GM23338 (cell line): ENCODE data around the gene PBXIP1. TPM values are rescaled to one million over a fixed set of nuclear protein-coding genes. Genes with fewer than 3 reads are reported as not detected.

Experiments used
- ATAC-seq: fragments of 200-7000 bp; cut with Tn5 transposase; 3 replicates; pipeline ENCODE4 v1.9.1; 2020
- DNase-seq: peaks from one replicate; pipeline ENCODE4 v3.0.0-alpha.2; 2015; ENCODE audit warnings: low spot score
- H2AFZ ChIP-seq: fragments of 200-600 bp; sonication (generic); 2 replicates; pipeline ENCODE4 v1.8.0; 2016; ENCODE audit warnings: antibody characterized with exemption, mild to moderate bottlenecking, moderate library complexity
- H3F3A ChIP-seq: fragments of 200-600 bp; sonication (generic); replicated peaks from 2 replicates; pipeline ENCODE4 v1.8.0; 2017; ENCODE audit warnings: antibody characterized with exemption, mixed run types, low read depth
- H3K27ac ChIP-seq: fragments of 200-600 bp; sonication (generic); 2 replicates; pipeline ENCODE4 v1.6.1; 2016; ENCODE audit warnings: low read depth
- H3K27me3 ChIP-seq: fragments of 200-600 bp; sonication (generic); 2 replicates; pipeline ENCODE4 v1.8.0; 2016; ENCODE audit warnings: mild to moderate bottlenecking, mixed run types, moderate library complexity; ENCODE audit not compliant: insufficient read depth
- H3K36me3 ChIP-seq: fragments of 200-600 bp; sonication (generic); 2 replicates; pipeline ENCODE4 v1.8.0; 2016; ENCODE audit warnings: mild to moderate bottlenecking; ENCODE audit not compliant: insufficient read depth
- H3K4me1 ChIP-seq: fragments of 200-600 bp; sonication (generic); 2 replicates; pipeline ENCODE4 v1.8.0; 2016; ENCODE audit warnings: mild to moderate bottlenecking, moderate library complexity; ENCODE audit not compliant: insufficient read depth
- H3K4me2 ChIP-seq: fragments of 200-600 bp; sonication (generic); 2 replicates; pipeline ENCODE4 v1.7.1; 2017; ENCODE audit warnings: mixed run types
- H3K4me3 ChIP-seq: fragments of 200-600 bp; sonication (generic); 2 replicates; pipeline ENCODE4 v1.6.1; 2016; ENCODE audit warnings: mixed run types
- H3K79me2 ChIP-seq: fragments of 200-600 bp; sonication (generic); replicated peaks from 2 replicates; pipeline ENCODE4 v1.8.0; 2017; ENCODE audit warnings: mild to moderate bottlenecking; ENCODE audit not compliant: insufficient read depth
- H3K9me2 ChIP-seq: fragments of 200-600 bp; sonication (generic); 2 replicates; pipeline ENCODE4 v1.8.0; 2017; ENCODE audit not compliant: insufficient read depth
- H4K20me1 ChIP-seq: fragments of 200-600 bp; sonication (generic); replicated peaks from 2 replicates; pipeline ENCODE4 v1.8.0; 2017; ENCODE audit warnings: mild to moderate bottlenecking; ENCODE audit not compliant: insufficient read depth
- H3K27ac Mint-ChIP-seq: 2 replicates; pipeline ENCODE4 v1.8.0; 2020; ENCODE audit warnings: inconsistent platforms, mild to moderate bottlenecking, moderate library complexity, mixed read lengths
- H3K27me3 Mint-ChIP-seq: 3 replicates; pipeline ENCODE4 v1.8.0; 2022; ENCODE audit warnings: low read depth, mild to moderate bottlenecking, moderate library complexity, mixed read lengths, inconsistent platforms; ENCODE audit not compliant: insufficient read depth, poor library complexity
- H3K36me3 Mint-ChIP-seq: 3 replicates; pipeline ENCODE4 v1.8.0; 2021; ENCODE audit warnings: low read depth, mild to moderate bottlenecking, inconsistent platforms, moderate library complexity, mixed read lengths
- H3K4me1 Mint-ChIP-seq: 3 replicates; pipeline ENCODE4 v1.8.0; 2020; ENCODE audit warnings: mild to moderate bottlenecking, inconsistent platforms, mixed read lengths
- H3K4me3 Mint-ChIP-seq: 3 replicates; pipeline ENCODE4 v1.8.0; 2021; ENCODE audit warnings: moderate library complexity, mild to moderate bottlenecking, inconsistent platforms, mixed read lengths
- H3K9me3 Mint-ChIP-seq: 3 replicates; pipeline ENCODE4 v1.8.0; 2020; ENCODE audit warnings: moderate library complexity, mild to moderate bottlenecking, inconsistent platforms, mixed read lengths
- CREB1 ChIP-seq: fragments of 250-450 bp; sonication (Bioruptor Pico); IDR thresholded peaks from 2 replicates; pipeline ENCODE4 v1.5.0; 2020; ENCODE audit warnings: low read depth, mild to moderate bottlenecking, moderate library complexity
- EZH2 ChIP-seq: fragments of 200-600 bp; sonication (generic); IDR thresholded peaks from one replicate; pipeline ENCODE4 v1.8.0; 2017; ENCODE audit warnings: antibody characterized with exemption, mild to moderate bottlenecking, low read depth; ENCODE audit not compliant: unreplicated experiment
- EZH2phosphoT487 ChIP-seq: fragments of 200-600 bp; sonication (generic); IDR thresholded peaks from one replicate; pipeline ENCODE4 v1.8.1; 2018; ENCODE audit warnings: antibody characterized with exemption; ENCODE audit not compliant: unreplicated experiment
- JUNB ChIP-seq: IDR thresholded peaks from one replicate; pipeline ENCODE4 v1.6.1; 2016; ENCODE audit warnings: antibody characterized with exemption; ENCODE audit not compliant: unreplicated experiment
- NANOG ChIP-seq: IDR thresholded peaks from 2 replicates; pipeline ENCODE4 v1.6.1; 2016; ENCODE audit warnings: antibody characterized with exemption, borderline replicate concordance
- POLR2AphosphoS5 ChIP-seq: IDR thresholded peaks from 2 replicates; pipeline ENCODE4 v1.6.1; 2016; ENCODE audit warnings: antibody characterized with exemption, low read depth
- STAT1 ChIP-seq: IDR thresholded peaks from one replicate; pipeline ENCODE4 v1.6.1; 2016; ENCODE audit warnings: antibody characterized with exemption; ENCODE audit not compliant: unreplicated experiment
- ZNF114 ChIP-seq: fragments of 250-450 bp; sonication (Bioruptor Pico); IDR thresholded peaks from 2 replicates; pipeline ENCODE4 v1.5.0; 2020; ENCODE audit warnings: mild to moderate bottlenecking, moderate library complexity
- ZNF331 ChIP-seq: fragments of 250-450 bp; sonication (Bioruptor Pico); IDR thresholded peaks from 2 replicates; pipeline ENCODE4 v1.5.0; 2020; ENCODE audit warnings: low read depth, mild to moderate bottlenecking, moderate library complexity
- polyA plus RNA-seq: library from polyadenylated mRNA; unstranded; fragments of >200 nt; fragmentation: Nextera tagmentation; extraction: Ambion mirVana; gene quantifications from 2 replicates; pipeline ENCODE4 v1.2.1, GENCODE V29; 2016
- total RNA-seq: library from RNA; depleted of rRNA; stranded (reverse); fragments of >200 nt; shearing (Covaris generic); gene quantifications from 2 replicates; pipeline ENCODE4 v1.2.3, GENCODE V29; 2014
- TF ChIP-seq, protein P1 (sequence below): IDR thresholded peaks from 2 replicates; pipeline ENCODE4 v1.6.1; 2016; ENCODE audit warnings: antibody characterized with exemption
- TF ChIP-seq, protein P2 (sequence below), 2 experiments: fragments of 200-600 bp in 1 of 2; sonication (generic) in 1 of 2; conservative IDR thresholded peaks; 2 replicates each; pipeline versions ENCODE4 v1.5.1 to v1.6.1; 2016 to 2017; ENCODE audit warnings: antibody characterized with exemption in 2 of 2, low read depth in 2 of 2, mild to moderate bottlenecking in 2 of 2, moderate library complexity in 1 of 2
- TF ChIP-seq, protein P3 (sequence below): fragments of 250-450 bp; sonication (Bioruptor Pico); IDR thresholded peaks from 2 replicates; pipeline ENCODE4 v1.5.0; 2020; ENCODE audit warnings: mild to moderate bottlenecking, moderate library complexity
- TF ChIP-seq, protein P4 (sequence below): IDR thresholded peaks from one replicate; pipeline ENCODE4 v1.6.1; 2018; ENCODE audit warnings: antibody characterized with exemption; ENCODE audit not compliant: unreplicated experiment

The PBXIP1 gene
- total and polyA plus RNA-seq, 2 experiments from 2014 or later = 7.0 to 31.8 TPM

DNA sequence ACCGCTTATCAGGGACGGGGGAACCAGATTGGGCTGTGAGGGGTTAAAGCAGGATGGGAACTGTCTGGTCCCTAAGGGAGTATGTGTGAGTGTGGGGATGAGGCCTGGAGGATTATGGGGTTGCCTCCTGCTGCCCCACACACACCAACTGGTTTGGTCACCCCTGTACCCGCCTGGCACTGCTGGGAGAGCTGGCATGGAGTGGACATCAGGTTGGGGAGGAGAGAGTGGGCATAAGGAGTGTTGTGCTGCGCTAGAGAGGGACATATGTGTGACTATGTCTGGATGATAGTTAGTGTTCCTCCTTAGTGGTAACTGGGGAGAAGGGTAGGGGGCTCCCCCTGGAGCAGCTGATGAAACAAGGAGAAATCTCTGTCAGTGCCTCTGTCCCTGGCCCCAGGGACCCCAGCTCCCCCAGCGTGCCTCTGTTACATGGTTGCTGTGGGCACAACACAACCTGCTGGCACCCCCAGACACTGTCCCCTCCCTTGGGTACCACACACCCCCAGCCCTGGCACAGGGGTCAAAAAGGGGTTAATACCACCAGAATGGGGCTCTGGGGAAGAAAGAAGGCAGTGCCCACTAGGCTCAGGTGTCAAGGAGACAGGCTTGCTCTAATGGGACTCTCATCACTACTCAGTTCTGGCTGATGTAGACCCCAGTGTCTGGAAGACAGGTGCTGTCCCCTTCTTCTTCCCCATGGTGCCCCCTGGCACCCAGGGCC lies 48.6 kb upstream of the PBXIP1 start:
- Histone ChIP-seq H2AFZ (no peak overlapping the region), H3F3A (peaks cover 16% of the 10 kb centered on the region), H3K4me3 (peak overlapping the region; percentile 96), H3K4me2 (peak overlapping the region; percentile 96), H3K27ac (0 out of 2 replicates have a peak overlapping the region, but pooled peaks have one; percentile 66), H3K9me2 (no peaks in the 10 kb centered on the region), H3K4me1 (peaks cover 27% of the 10 kb centered on the region), H3K79me2 (peaks cover 40% of the 10 kb centered on the region), H3K27me3 (no peaks in the 10 kb centered on the region), H3K36me3 (no peaks in the 10 kb centered on the region), H4K20me1 (peaks cover under 1% of the 10 kb centered on the region; the same call in 1 of the 2 replicates)
- peaks cover 40% of the 10 kb centered on the region for H3K4me1 Mint-ChIP-seq
- H3K36me3 Mint-ChIP-seq = peaks cover 4% of the 10 kb centered on the region; the same call in 1 of the 3 replicates
- no peaks in the 10 kb centered on the region for H3K9me3 Mint-ChIP-seq
- TF ChIP-seq, protein P1, sequence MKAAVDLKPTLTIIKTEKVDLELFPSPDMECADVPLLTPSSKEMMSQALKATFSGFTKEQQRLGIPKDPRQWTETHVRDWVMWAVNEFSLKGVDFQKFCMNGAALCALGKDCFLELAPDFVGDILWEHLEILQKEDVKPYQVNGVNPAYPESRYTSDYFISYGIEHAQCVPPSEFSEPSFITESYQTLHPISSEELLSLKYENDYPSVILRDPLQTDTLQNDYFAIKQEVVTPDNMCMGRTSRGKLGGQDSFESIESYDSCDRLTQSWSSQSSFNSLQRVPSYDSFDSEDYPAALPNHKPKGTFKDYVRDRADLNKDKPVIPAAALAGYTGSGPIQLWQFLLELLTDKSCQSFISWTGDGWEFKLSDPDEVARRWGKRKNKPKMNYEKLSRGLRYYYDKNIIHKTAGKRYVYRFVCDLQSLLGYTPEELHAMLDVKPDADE = no peak
- TF ChIP-seq EZH2 = no peak
- no peak for TF ChIP-seq STAT1
- no peak for TF ChIP-seq POLR2AphosphoS5
- TF ChIP-seq, protein P2, sequence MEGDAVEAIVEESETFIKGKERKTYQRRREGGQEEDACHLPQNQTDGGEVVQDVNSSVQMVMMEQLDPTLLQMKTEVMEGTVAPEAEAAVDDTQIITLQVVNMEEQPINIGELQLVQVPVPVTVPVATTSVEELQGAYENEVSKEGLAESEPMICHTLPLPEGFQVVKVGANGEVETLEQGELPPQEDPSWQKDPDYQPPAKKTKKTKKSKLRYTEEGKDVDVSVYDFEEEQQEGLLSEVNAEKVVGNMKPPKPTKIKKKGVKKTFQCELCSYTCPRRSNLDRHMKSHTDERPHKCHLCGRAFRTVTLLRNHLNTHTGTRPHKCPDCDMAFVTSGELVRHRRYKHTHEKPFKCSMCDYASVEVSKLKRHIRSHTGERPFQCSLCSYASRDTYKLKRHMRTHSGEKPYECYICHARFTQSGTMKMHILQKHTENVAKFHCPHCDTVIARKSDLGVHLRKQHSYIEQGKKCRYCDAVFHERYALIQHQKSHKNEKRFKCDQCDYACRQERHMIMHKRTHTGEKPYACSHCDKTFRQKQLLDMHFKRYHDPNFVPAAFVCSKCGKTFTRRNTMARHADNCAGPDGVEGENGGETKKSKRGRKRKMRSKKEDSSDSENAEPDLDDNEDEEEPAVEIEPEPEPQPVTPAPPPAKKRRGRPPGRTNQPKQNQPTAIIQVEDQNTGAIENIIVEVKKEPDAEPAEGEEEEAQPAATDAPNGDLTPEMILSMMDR (conservative IDR thresholded peaks at IDR 0.05; ENCODE audit: low read depth in 2 of 2) = no peak
- TF ChIP-seq ZNF114 (CRISPR knock-in tag) = no peak
- TF ChIP-seq CREB1 = no peak
- no peak for TF ChIP-seq EZH2phosphoT487
- TF ChIP-seq, protein P3, sequence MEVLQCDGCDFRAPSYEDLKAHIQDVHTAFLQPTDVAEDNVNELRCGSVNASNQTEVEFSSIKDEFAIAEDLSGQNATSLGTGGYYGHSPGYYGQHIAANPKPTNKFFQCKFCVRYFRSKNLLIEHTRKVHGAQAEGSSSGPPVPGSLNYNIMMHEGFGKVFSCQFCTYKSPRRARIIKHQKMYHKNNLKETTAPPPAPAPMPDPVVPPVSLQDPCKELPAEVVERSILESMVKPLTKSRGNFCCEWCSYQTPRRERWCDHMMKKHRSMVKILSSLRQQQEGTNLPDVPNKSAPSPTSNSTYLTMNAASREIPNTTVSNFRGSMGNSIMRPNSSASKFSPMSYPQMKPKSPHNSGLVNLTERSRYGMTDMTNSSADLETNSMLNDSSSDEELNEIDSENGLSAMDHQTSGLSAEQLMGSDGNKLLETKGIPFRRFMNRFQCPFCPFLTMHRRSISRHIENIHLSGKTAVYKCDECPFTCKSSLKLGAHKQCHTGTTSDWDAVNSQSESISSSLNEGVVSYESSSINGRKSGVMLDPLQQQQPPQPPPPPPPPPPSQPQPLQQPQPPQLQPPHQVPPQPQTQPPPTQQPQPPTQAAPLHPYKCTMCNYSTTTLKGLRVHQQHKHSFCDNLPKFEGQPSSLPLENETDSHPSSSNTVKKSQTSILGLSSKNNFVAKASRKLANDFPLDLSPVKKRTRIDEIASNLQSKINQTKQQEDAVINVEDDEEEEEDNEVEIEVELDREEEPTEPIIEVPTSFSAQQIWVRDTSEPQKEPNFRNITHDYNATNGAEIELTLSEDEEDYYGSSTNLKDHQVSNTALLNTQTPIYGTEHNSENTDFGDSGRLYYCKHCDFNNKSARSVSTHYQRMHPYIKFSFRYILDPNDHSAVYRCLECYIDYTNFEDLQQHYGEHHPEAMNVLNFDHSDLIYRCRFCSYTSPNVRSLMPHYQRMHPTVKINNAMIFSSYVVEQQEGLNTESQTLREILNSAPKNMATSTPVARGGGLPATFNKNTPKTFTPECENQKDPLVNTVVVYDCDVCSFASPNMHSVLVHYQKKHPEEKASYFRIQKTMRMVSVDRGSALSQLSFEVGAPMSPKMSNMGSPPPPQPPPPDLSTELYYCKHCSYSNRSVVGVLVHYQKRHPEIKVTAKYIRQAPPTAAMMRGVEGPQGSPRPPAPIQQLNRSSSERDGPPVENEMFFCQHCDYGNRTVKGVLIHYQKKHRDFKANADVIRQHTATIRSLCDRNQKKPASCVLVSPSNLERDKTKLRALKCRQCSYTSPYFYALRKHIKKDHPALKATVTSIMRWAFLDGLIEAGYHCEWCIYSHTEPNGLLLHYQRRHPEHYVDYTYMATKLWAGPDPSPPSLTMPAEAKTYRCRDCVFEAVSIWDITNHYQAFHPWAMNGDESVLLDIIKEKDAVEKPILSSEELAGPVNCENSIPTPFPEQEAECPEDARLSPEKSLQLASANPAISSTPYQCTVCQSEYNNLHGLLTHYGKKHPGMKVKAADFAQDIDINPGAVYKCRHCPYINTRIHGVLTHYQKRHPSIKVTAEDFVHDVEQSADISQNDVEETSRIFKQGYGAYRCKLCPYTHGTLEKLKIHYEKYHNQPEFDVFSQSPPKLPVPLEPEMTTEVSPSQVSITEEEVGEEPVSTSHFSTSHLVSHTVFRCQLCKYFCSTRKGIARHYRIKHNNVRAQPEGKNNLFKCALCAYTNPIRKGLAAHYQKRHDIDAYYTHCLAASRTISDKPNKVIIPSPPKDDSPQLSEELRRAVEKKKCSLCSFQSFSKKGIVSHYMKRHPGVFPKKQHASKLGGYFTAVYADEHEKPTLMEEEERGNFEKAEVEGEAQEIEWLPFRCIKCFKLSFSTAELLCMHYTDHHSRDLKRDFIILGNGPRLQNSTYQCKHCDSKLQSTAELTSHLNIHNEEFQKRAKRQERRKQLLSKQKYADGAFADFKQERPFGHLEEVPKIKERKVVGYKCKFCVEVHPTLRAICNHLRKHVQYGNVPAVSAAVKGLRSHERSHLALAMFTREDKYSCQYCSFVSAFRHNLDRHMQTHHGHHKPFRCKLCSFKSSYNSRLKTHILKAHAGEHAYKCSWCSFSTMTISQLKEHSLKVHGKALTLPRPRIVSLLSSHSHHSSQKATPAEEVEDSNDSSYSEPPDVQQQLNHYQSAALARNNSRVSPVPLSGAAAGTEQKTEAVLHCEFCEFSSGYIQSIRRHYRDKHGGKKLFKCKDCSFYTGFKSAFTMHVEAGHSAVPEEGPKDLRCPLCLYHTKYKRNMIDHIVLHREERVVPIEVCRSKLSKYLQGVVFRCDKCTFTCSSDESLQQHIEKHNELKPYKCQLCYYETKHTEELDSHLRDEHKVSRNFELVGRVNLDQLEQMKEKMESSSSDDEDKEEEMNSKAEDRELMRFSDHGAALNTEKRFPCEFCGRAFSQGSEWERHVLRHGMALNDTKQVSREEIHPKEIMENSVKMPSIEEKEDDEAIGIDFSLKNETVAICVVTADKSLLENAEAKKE = no peak
- TF ChIP-seq ZNF331 = no peak
- TF ChIP-seq JUNB = no peak
- TF ChIP-seq NANOG = no peak
- TF ChIP-seq, protein P4, sequence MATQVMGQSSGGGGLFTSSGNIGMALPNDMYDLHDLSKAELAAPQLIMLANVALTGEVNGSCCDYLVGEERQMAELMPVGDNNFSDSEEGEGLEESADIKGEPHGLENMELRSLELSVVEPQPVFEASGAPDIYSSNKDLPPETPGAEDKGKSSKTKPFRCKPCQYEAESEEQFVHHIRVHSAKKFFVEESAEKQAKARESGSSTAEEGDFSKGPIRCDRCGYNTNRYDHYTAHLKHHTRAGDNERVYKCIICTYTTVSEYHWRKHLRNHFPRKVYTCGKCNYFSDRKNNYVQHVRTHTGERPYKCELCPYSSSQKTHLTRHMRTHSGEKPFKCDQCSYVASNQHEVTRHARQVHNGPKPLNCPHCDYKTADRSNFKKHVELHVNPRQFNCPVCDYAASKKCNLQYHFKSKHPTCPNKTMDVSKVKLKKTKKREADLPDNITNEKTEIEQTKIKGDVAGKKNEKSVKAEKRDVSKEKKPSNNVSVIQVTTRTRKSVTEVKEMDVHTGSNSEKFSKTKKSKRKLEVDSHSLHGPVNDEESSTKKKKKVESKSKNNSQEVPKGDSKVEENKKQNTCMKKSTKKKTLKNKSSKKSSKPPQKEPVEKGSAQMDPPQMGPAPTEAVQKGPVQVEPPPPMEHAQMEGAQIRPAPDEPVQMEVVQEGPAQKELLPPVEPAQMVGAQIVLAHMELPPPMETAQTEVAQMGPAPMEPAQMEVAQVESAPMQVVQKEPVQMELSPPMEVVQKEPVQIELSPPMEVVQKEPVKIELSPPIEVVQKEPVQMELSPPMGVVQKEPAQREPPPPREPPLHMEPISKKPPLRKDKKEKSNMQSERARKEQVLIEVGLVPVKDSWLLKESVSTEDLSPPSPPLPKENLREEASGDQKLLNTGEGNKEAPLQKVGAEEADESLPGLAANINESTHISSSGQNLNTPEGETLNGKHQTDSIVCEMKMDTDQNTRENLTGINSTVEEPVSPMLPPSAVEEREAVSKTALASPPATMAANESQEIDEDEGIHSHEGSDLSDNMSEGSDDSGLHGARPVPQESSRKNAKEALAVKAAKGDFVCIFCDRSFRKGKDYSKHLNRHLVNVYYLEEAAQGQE = no peak
- H3K27me3 Mint-ChIP-seq = peaks cover 20% of the 10 kb centered on the region
- peak overlapping the region; percentile 95 for H3K27ac Mint-ChIP-seq
- ATAC-seq = no peak
- no peak for DNase-seq
- peak overlapping the region; percentile 92 for H3K4me3 Mint-ChIP-seq
